Testis (tissue), 3 donors: ENCODE measurements around the gene PPP2R5B. TPM values are rescaled to one million over a fixed set of nuclear protein-coding genes. Genes with fewer than 3 reads are reported as not detected.

ENCODE experiments used
- DNase-seq: peaks from one replicate; pipeline ENCODE4 v3.0.0-alpha.2; 2019
- H3K27ac ChIP-seq, 2 donors: fragments of 200-600 bp; sonication (generic); one replicate each; pipeline ENCODE4 v1.5.1; 2019
- H3K27me3 ChIP-seq: fragments of 200-600 bp; sonication (generic); one replicate; pipeline ENCODE4 v1.5.1; 2019
- H3K36me3 ChIP-seq: fragments of 200-600 bp; sonication (generic); one replicate; pipeline ENCODE4 v1.5.1; 2017; ENCODE audit warnings: low read depth; ENCODE audit errors: missing control alignments
- H3K4me1 ChIP-seq: fragments of 200-600 bp; sonication (generic); one replicate; pipeline ENCODE4 v1.5.1; 2019
- H3K4me3 ChIP-seq, 2 donors: fragments of 200-600 bp; sonication (generic); one replicate each; pipeline ENCODE4 v1.5.1; 2017 to 2019
- H3K9me3 ChIP-seq: fragments of 200-600 bp; sonication (generic); one replicate; pipeline ENCODE4 v1.5.1; 2017
- CTCF ChIP-seq, 3 experiments: fragments of 450-650 bp in 2 of 3; fragments of 200-600 bp in 1 of 3; sonication (generic) in 1 of 3; IDR thresholded peaks; one replicate each; pipeline ENCODE4 v1.5.1; 2016 to 2019; ENCODE audit warnings: antibody characterized with exemption in 3 of 3, mild to moderate bottlenecking in 2 of 3, moderate library complexity in 1 of 3
- POLR2A ChIP-seq: fragments of 450-650 bp; IDR thresholded peaks from one replicate; pipeline ENCODE4 v1.6.1; 2017; ENCODE audit warnings: antibody characterized with exemption, mild to moderate bottlenecking, moderate library complexity
- WGBS, 2 donors: methylation state at CpG; one replicate each; pipeline ENCODE4 v1.1.5; 2018; 5-methylcytosine and 5-hydroxymethylcytosine counted together
- intact Hi-C: fragments of 100-400 bp; cut with DNase I; formaldehyde crosslinking; loops from one replicate; pipeline ENCODE4 v1.15.1; 2023; ENCODE audit warnings: low total_unique reads
- polyA plus RNA-seq: library from polyadenylated mRNA; stranded (reverse); fragments of 350-450 nt; fragmentation: Illumina TruSeq; extraction: RNeasy Lipid Tissue Mini Kit (QIAGEN cat#74804); gene quantifications from one replicate; pipeline ENCODE4 v1.2.3, GENCODE V29; 2014; ENCODE audit warnings: low read depth, low replicate concordance; ENCODE audit not compliant: insufficient read depth
- total RNA-seq, 2 donors: library from RNA; depleted of rRNA; stranded (reverse); fragments of >200 nt; gene quantifications; one replicate each; pipeline ENCODE4 v1.2.3, GENCODE V29; 2016

PPP2R5B gene
- total and polyA plus RNA-seq, 3 donors from 2014 or later: 9.9 to 26.2 (median 19.4) TPM

GRCh38 chr11:64894812-64895452 lies 29.6 kb upstream of the PPP2R5B start:
- no peak overlapping the region for H3K4me3 ChIP-seq
- no peak for DNase-seq
- intact Hi-C loops: loop anchor here (5.0 kb wide), 1 partner anchor 48 kb away; no protein-coding TSS in a partner anchor
- no peak overlapping the region for H3K27ac ChIP-seq
- no peaks in the 10 kb centered on the region for H3K27me3 ChIP-seq
- H3K4me1 ChIP-seq: no peaks in the 10 kb centered on the region
- no peaks in the 10 kb centered on the region for H3K36me3 ChIP-seq
- H3K9me3 ChIP-seq: no peaks in the 10 kb centered on the region
- TF ChIP-seq CTCF (IDR thresholded peaks at IDR 0.05) (no peak), POLR2A (no peak)
- 87 to 91% methylated on average over 11 to 39 of the region's 39 CpGs for WGBS, 2 donors

- 94 to 100% methylated on average over 4 to 14 of the region's 14 CpGs for WGBS, 2 donors
- Histone ChIP-seq H3K36me3 (no peaks in the 10 kb centered on the region), H3K4me3 (no peak overlapping the region), H3K4me1 (no peaks in the 10 kb centered on the region), H3K9me3 (no peaks in the 10 kb centered on the region), H3K27ac (no peak overlapping the region), H3K27me3 (no peaks in the 10 kb centered on the region)
- TF ChIP-seq POLR2A: no peak
- TF ChIP-seq CTCF (IDR thresholded peaks at IDR 0.05): no peak
- DNase-seq: no peak
- intact Hi-C loops: no loop called here
Measured at GRCh38 chr11:64896448-64897022, 28.0 kb upstream of the PPP2R5B start.

- DNase-seq: no peak
- Histone ChIP-seq H3K9me3 (no peaks in the 10 kb centered on the region), H3K4me3 (no peak overlapping the region), H3K27me3 (no peaks in the 10 kb centered on the region), H3K36me3 (no peaks in the 10 kb centered on the region), H3K27ac (no peak overlapping the region), H3K4me1 (no peaks in the 10 kb centered on the region)
- WGBS, 2 donors: 93% methylated on average over 8 to 19 of the region's 19 CpGs
- intact Hi-C loops: no loop called here
- no peak for TF ChIP-seq POLR2A
- no peak for TF ChIP-seq CTCF (IDR thresholded peaks at IDR 0.05)
Measured at GRCh38 chr11:64897381-64898075, 27.0 kb upstream of the PPP2R5B start.

- H3K27me3 ChIP-seq: no peaks in the 10 kb centered on the region
- H3K27ac ChIP-seq: no peak overlapping the region
- no peak for TF ChIP-seq CTCF (IDR thresholded peaks at IDR 0.05)
- H3K4me1 ChIP-seq: no peaks in the 10 kb centered on the region
- DNase-seq: no peak
- no peaks in the 10 kb centered on the region for H3K36me3 ChIP-seq
- WGBS, 2 donors: 80 to 85% methylated on average over 1 to 8 of the region's 9 CpGs
- intact Hi-C loops: no loop called here
- H3K9me3 ChIP-seq: no peaks in the 10 kb centered on the region
- H3K4me3 ChIP-seq: no peak overlapping the region
Measured at GRCh38 chr11:64898076-64898445, 26.4 kb upstream of the PPP2R5B start.
